GM18499 (cell line): Measurements from ENCODE around the gene ADK.

Source experiments
- ATAC-seq: cut with Tn5 transposase; IDR thresholded peaks from one replicate; pipeline ENCODE4 v1.9.1; 2021; ENCODE audit warnings: moderate number of reproducible peaks; ENCODE audit not compliant: insufficient read depth, unreplicated experiment

The ADK gene

DNA sequence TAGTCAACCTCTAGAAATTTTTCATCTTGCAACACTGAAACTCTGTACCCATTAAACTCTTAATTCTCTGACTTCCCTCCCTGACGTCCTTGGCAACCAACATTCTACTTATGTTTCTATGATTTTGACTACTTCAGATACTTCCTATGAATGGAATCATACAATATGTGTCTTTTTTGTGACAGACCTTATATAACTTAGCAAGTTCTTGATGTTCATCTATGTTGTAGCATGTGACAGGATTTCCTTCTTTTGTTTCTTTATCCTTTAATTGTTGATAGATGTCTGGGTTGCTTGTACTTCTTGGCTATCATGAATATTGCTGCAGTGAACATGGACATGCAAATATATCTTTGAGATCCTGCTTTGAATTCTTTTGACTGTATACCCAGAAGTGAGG lies 240.8 kb downstream of the ADK start:
- no peak for ATAC-seq

- ATAC-seq: no peak
Observed at GRCh38 chr10:74394416-74394969, 243.5 kb downstream of the ADK start.

DNA sequence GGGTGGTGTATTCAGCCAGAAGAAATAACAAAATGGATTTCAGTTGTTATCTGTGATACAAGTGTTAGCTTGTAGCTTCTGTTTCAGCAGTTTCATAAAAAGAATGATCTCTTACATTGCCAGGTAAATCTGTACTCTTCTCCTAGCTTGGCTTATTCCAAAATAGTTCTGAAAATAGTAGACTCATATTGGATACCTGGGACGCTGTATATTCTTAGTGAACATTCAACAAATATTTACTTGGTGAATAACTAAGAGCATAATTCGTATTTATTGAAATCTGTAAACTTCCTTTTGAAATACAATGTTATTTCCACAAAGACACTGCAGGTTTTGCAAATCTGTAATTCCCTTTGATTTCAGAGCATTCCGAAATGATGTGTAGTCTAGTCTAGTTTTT lies 249.2 kb downstream of the ADK start:
- no peak for ATAC-seq

- no peak for ATAC-seq
Observed at GRCh38 chr10:74406006-74406405, 255.0 kb downstream of the ADK start.

DNA sequence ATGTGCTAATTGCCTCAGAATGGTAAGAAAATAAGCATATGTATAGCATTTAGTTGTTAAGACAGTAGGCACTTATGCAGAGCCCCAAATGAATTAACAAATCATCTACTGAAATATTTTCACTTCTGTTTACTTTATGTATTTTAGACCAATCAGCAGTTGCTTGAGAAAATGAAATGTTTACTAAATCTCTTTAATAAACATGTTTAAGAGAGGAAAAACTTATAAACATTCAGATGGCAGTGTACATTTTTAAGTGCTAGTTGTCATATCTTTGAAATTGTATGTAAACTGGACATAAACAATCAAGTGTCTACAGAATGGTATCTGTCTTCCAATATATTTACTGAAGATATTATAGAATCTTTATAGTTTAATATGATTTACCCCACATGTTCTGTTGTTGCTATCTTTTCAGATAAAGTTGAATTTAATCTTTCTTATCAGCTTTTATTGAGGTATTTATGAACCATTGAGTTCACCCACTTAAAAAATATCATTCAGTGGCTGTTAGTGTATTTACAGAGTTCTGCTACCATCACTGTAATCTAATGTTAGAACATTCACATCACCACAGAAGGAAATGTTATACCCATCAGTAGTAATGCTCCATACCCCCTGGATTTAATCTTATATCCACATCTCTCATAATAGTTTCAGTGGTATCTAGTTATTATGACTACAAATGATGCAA lies 264.3 kb downstream of the ADK start:
- no peak for ATAC-seq

GRCh38 chr10:74417397-74417796 lies 266.4 kb downstream of the ADK start:
- no peak for ATAC-seq

GRCh38 chr10:74418285-74418872 lies 267.4 kb downstream of the ADK start:
- no peak for ATAC-seq

DNA sequence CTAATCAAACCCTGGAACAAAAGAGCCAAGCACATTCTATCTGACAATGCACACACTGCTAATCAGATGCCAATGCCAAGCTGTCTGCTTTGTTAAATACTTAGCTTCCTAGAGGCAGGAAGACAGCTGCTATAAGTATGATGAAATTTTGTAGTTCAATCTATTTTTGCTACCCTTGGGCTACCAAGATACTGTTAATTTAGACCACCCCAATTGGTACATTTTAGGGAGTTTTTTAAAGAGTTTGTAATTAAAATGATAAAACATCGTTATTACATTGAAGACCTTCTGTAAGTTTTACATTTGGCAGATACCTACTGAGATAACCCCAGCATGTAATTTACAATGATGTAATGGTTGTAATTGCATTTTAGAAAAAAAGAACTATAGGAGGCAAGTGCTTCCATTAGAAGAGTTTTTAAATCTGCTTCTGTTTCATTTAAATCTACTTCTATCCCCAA lies 268.5 kb downstream of the ADK start:
- no peak for ATAC-seq

DNA sequence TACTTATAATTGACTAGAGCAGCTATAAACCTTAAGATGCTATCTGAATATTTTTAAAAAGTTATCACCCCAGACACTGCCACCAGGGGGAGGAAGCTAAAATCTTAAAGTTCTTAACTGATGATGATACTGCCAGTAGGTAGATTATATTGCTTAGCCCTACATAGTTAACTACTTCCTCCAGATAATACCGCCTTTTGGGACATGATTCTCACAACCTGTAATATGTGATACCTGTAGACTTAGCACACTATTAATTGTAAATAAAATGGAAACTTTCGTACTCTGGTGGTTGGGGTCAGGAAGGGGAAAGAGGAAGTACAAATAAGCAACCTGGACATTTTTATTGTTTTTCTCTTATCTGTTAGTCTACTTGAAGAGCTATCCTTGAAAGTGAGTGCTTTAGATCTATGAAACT lies 268.9 kb downstream of the ADK start:
- ATAC-seq: no peak

DNA sequence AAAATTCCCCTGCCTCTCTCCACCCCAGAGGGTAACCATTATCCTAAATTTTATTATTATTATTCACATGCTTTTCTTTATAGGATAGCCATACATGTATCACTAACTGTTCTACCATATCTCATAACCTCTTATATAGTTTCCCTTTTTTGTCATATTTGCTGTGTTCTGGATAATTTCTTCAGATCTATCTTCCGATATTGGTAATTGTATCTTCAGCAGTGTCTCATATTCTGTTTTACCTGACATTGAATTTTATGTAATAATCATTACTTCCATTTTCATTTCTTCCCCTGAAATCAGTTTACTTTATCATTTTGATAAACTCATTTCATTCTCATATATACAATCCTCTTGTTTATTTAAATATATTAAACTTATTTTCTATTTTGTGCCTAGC lies 273.5 kb downstream of the ADK start:
- no peak for ATAC-seq

- no peak for ATAC-seq
Observed at GRCh38 chr10:74425456-74426001, 274.5 kb downstream of the ADK start.

DNA sequence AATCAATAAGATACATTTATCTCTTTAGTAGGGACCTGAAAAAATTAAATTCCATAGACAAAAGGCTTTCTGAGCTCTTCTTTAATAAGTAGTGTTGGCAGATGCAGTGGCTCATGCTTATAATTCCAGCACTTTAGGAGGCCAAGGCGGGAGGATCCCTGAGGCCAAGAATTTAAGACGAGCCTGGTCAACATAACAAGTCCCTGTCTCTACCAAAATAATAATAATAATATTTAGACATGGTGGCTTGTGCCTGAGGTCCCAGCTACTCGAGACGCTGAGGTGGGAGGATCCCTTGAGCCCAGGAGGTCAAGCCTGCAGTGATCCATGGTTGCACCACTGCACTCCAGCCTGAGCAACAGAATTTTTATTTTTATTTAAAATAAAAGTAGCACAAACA lies 280.8 kb downstream of the ADK start:
- ATAC-seq: no peak

GRCh38 chr10:74432841-74433594 lies 282.0 kb downstream of the ADK start:
- ATAC-seq: no peak

DNA sequence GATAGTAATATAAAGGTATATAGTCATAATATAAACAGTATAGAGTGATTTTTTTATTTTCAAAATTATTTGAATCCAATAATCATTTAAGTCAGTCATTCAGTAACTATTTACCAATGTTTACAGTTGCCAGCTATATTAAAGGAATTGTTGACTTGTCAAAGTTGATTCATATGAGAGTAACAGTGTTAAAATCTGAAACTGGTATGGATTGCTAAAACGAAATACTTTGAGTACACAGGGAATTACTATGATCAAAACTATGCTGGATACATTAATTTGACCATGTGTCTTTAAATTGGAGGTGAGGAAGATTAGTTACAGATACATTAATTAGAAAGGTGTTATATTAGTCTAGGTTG lies 282.6 kb downstream of the ADK start:
- no peak for ATAC-seq

DNA sequence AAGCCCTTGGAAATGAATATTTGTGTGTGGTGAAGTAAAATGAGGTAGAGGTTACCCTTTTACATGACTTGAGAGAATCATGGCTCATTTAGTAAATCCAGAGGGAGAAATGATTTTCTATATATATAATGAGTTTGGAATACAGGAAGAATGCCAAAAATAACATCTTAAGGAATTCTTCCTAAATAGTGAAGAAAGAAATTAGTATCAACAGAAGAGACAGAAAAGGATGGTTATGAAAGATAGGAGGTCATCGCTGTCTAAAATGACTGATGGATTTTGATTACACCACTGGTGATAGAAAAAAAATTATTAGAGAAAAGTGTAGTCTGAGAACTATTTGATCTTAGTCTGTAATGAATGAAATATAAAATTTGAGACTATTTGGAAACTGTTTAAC lies 283.0 kb downstream of the ADK start:
- ATAC-seq: no peak

GRCh38 chr10:74434547-74434946 lies 283.5 kb downstream of the ADK start:
- ATAC-seq: no peak

DNA sequence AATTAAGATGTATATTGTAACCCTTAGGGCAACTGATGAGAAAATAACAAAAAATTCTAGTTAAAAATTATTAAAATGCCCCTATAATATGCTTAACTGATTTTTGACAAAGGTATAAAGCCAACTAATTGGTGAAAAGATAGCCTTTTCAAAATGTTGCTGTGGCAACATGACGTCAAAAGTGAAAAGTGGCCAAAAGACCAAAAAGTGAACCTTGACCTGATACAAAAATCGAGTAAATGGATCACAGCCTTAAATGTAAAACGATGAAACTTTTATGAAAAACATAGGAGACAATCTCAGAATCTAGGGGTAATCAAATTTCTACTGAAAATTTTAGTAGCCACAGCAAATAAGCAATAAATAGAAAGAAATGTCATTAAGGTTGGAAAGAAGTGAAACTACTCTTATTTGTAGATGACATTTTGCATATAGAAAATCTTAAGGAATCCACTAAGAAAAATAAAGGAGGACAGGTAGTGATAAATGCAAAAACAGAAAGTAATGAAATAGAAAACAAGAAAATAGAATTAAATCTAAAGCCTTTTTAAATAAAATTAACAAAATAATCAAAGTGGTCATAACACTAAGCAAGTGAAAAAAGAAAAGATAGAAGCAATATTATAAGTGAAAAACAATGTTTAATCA lies 285.6 kb downstream of the ADK start:
- ATAC-seq: no peak

- no peak for ATAC-seq
Observed at GRCh38 chr10:74437822-74438221, 286.8 kb downstream of the ADK start.

DNA sequence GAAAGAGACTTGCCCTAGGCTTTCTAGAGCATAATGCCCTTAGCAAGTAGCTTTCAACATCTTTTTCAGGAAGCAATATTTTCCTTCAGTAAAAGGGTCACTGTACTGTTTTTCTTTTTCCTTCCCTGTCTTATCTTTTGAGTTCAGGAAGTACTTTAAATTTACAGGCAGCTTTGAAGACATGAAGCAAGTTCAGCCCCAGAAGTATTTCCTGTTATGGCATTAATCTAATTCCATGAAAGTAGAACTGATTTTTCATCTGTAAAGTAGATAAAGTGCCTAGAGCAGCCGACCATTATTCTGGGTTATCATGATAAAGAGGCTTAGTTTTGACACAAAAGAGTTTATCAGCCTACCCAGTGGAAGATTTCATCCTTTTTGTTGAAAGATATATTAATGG lies 288.2 kb downstream of the ADK start:
- ATAC-seq: no peak

GRCh38 chr10:74445493-74445892 lies 294.5 kb downstream of the ADK start:
- ATAC-seq: no peak

DNA sequence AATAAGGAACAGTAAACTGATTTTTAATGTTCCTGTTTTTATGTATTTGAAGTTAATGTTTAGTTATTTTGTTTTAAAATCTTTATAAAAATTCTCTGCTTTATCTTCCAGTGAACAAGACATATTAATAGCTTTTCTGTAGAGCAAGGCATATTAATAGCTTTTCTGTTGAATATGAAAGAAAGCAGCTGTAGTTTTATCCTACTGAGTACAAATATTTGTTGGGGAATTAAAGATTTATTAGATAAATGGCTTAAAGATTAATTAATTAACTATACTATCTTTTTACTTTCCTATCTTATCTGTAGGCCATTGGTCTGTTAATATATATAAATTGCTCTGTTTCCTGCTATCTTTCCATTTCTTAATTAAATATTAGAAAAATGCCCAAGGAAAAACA lies 299.6 kb downstream of the ADK start:
- ATAC-seq: no peak
